NK-92 (cell line): Measurements from ENCODE around the gene SORBS1.

Source experiments
- DNase-seq: peaks from one replicate; lab custom pipeline; 2025; ENCODE audit not compliant: unreplicated experiment; lab: John Stamatoyannopoulos, UW

Gene SORBS1

GRCh38 chr10:95517536-95518454 lies 43.4 kb downstream of the SORBS1 start:
- DNase-seq = no peak

- no peak for DNase-seq
These were observed 44.3 kb downstream of the SORBS1 start for GRCh38 chr10:95516774-95517373.

- DNase-seq = no peak
These were observed 47.2 kb downstream of the SORBS1 start for GRCh38 chr10:95513941-95514392.

- no peak for DNase-seq
These were observed 48.1 kb downstream of the SORBS1 start for GRCh38 chr10:95513008-95513589.

GRCh38 chr10:95511314-95511713 lies 49.9 kb downstream of the SORBS1 start:
- no peak for DNase-seq

DNA sequence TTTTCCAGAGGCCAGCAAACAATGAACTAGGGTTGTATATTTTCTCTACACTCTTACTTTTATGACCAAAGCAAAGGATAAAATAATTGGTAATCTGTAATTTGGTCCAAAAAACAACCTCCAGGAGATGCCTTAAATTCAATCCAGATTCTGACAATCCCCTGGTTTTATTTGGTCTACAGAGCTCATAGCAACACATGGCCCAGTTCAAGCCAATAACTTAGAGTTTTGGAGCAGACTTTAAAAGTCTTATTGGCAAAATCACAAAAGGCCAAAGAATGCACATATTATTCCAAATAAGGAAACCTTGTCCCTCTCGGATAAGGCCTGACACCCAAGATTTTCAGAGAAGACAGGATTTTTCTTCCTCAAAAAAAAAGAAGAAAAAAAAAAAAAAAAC lies 51.9 kb downstream of the SORBS1 start:
- DNase-seq = no peak

DNA sequence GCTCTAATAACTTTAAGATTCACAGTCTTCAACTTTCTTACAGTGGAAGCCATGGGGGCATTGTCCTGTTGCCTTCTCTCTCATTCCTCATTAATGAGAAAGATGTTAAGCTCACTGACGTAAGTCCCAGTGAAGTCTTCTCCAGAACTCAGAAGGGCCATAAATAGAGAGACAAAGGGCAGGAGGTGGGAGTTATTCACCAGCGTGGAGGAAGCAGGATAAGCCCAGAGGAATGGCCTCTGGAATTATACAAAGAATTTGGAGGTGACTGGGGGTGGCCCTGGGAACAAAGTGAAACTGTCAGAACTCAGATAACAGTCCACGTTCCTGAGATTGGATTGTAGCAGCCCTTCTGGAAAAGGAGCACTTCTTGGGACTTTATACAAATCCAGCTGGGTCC lies 52.4 kb downstream of the SORBS1 start:
- no peak for DNase-seq

DNA sequence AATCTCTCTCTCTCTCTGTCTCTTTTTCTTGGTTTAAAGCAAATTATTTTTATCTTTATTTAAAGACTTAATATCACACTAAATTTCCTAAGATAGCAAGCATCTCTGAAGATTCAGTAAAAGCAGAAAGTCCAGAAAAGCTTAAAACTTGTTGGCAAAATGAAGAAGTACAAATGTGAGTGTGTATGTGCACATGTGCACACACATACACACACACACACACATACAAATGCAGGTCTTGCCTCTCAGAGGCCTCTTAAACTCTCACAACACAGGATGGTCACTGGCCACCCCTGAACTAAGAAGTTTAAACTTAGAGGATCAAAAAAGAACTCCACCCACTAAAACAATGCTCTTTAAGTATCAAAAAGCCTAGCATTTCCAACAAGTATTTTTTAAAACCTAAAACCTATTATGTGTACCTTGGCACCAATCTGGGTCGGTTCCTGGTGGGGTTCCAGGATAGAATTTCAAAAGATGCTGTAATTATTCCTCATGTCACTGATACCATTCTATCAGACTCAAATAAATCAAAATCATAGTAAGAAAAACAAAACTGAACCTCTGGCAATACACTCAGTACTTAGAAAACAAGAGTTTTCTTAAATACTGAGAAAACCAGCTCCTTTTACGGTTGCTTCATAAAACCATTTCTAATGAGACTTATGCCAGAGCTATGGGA lies 55.0 kb downstream of the SORBS1 start:
- no peak for DNase-seq

- no peak for DNase-seq
These were observed 55.5 kb downstream of the SORBS1 start for GRCh38 chr10:95505641-95506040.

DNA sequence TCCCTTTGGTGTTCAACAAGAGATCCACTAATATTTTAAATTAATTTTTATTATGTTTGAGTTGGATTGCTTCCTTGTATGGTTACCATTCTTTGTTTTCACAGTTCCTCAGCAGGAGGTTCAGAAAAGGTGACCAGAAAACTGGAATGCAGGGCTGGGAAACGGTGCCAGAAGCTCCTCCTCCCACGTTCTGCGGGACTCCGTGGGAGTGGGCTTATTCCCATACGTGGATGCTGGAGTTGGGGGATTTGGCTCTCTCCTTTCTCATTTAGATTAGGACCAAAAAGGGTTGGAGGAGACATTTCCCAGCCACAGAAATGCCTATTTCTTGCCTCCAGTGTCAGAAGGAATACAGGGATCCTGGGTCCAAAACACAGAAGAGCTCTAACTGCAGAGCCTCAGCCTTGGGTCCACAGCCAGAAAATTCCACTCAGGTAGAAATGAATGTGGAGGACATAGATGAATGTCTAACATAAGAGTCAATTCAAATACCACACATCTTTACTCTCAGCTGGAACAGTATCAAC lies 56.0 kb downstream of the SORBS1 start:
- DNase-seq = no peak

- DNase-seq = no peak
These were observed 56.9 kb downstream of the SORBS1 start for GRCh38 chr10:95504246-95504691.

GRCh38 chr10:95503526-95503925 lies 57.6 kb downstream of the SORBS1 start:
- DNase-seq = no peak

GRCh38 chr10:95503001-95503400 lies 58.2 kb downstream of the SORBS1 start:
- DNase-seq = no peak

DNA sequence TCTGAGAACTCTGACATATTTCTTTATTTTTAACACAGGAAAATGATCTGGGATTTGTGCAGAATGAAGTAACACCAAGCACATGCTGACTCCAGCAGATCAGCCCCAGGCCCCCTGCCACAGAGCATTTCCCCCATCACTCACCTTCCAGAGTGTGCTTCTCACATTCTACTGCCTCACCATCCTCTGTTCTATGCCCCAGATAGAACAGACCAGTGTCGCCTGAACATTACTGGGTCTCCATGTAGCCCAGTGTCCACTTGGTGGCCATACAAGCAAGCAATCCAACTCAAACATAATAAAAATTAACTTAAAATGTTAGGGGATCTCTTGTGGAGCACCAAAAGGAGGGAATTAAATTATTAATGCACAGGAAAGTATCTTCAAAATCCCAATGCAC lies 58.8 kb downstream of the SORBS1 start:
- DNase-seq = no peak

- DNase-seq = no peak
These were observed 59.7 kb downstream of the SORBS1 start for GRCh38 chr10:95501203-95502094.

GRCh38 chr10:95500649-95501048 lies 60.5 kb downstream of the SORBS1 start:
- no peak for DNase-seq

DNA sequence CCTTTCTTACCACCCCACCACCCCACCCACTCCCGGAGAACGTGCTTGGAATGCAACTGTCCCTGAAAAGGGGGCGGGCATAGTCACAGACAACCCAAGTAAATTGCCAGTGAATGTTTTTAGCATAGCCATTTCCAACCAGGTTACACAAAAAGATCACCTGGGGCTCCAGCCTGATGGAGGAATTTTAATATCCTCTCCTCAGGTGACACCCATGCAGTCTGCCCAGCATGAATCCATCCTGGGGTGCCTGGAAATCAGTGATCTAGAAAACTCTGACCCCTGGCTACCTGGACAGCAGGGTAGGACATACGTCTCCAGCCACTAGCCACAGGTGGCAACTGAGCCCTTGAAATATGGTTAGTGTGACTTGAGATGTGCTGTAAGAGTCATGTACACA lies 61.1 kb downstream of the SORBS1 start:
- DNase-seq = no peak

GRCh38 chr10:95499482-95499989 lies 61.6 kb downstream of the SORBS1 start:
- no peak for DNase-seq

GRCh38 chr10:95496951-95497350 lies 64.2 kb downstream of the SORBS1 start:
- DNase-seq = no peak
